Measurements from ENCODE around the gene ADARB2. TPM values are rescaled to one million over a fixed set of nuclear protein-coding genes. Genes with fewer than 3 reads are reported as not detected.

ADARB2 gene
- total RNA-seq, 3 donors from 2014 or later (not counting 1 experiment from before 2014, with no cell fraction given) = 0.27 to 0.78 (median 0.40) TPM

DNA sequence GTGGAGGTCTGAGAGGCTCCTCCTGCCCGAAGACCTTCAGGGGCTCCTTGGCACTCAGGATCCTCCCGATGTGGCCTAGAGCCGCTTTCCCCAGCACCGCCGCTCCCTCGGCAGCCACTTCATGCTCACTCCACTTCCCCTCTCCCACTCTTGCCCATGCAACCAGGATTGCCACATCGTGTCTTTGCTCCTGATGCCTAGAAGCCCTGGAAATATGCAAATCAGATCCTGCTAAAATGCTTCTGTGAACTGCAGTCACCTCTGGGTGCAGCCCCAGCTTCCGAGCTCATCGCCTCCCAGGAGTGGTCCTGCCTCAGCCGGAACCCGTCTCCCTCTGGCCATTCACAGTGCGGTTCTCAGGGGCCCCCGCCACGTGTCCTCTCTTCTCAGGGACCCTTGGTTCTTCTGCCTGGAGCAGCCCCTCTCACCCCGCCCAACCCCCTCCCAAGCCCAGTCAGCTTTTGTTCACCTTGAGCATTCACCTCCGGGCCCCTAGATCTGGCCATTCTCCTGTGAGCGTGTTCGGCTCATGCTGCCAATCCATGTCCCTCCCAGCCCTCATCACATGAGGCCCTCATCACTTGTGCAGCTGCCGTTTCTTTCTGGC, 175.5 kb downstream of the ADARB2 start:
- WGBS (ENCODE audit: insufficient coverage) = 79% methylated on average over 19 of the region's 19 CpGs
- Mint-ChIP-seq H3K27ac (no peak overlapping the region), H3K4me1 (no peaks in the 10 kb centered on the region), H3K4me3 (no peak overlapping the region), H3K36me3 (no peaks in the 10 kb centered on the region), H3K9me3 (no peaks in the 10 kb centered on the region), H3K27me3 (ENCODE audit: low read depth in 2 of 2) (peaks cover 11 to 17% of the 10 kb centered on the region in 2 donors)
- no peak overlapping the region for H3K4me3 ChIP-seq (ENCODE audit: low read length)
- H3K36me3 ChIP-seq (ENCODE audit: control insufficient read depth, insufficient read depth, low read length) = no peaks in the 10 kb centered on the region
- TF ChIP-seq, protein P1, sequence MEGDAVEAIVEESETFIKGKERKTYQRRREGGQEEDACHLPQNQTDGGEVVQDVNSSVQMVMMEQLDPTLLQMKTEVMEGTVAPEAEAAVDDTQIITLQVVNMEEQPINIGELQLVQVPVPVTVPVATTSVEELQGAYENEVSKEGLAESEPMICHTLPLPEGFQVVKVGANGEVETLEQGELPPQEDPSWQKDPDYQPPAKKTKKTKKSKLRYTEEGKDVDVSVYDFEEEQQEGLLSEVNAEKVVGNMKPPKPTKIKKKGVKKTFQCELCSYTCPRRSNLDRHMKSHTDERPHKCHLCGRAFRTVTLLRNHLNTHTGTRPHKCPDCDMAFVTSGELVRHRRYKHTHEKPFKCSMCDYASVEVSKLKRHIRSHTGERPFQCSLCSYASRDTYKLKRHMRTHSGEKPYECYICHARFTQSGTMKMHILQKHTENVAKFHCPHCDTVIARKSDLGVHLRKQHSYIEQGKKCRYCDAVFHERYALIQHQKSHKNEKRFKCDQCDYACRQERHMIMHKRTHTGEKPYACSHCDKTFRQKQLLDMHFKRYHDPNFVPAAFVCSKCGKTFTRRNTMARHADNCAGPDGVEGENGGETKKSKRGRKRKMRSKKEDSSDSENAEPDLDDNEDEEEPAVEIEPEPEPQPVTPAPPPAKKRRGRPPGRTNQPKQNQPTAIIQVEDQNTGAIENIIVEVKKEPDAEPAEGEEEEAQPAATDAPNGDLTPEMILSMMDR (IDR thresholded peaks at IDR 0.05) = no peak
- H3K9me3 ChIP-seq (ENCODE audit: control insufficient read depth, insufficient read depth, low read length) = no peaks in the 10 kb centered on the region
- intact Hi-C loops (cut with micrococcal nuclease) = no loop called here
- H3K27ac ChIP-seq (ENCODE audit: low read length) = no peak overlapping the region
- no peaks in the 10 kb centered on the region for H3K4me1 ChIP-seq (ENCODE audit: control insufficient read depth, insufficient read depth, low read length)
- ATAC-seq (no peak), DNase-seq (no peak)
- no peaks in the 10 kb centered on the region for H3K27me3 ChIP-seq (ENCODE audit: control insufficient read depth, insufficient read depth, low read length)

DNA sequence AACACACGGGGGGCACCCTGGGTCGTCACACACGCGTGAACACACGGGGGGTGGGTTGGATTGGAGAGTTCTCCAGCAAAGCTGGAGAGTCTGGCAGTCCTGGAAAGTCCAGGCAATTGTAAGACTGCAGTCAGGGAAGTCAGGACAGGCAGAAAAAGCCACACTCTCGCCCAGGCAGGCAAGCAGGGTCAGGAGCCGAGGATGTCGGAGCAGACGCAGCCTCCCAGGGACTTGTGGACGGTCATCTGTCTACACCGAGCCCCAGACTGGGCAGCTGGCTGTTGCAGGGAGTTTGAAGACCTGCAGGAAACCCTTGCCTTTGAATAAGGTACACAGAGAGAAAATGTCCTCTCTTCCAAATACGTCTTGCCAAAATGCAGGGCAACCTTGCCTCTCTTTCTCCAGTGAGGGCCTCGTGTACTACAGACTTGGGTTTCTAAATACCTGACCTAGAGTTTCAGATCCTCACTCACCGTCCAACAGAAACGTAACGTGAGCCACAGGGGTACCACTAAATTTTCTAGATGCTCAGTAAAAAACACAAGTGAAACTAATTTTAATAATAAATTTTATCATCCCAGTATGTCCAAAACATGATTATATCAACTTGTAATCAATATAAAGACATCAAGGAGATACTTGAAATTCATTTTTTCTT, 176.7 kb downstream of the ADARB2 start:
- Histone ChIP-seq H3K4me1 (ENCODE audit: control insufficient read depth, insufficient read depth, low read length) (no peaks in the 10 kb centered on the region), H3K27me3 (ENCODE audit: control insufficient read depth, insufficient read depth, low read length) (no peaks in the 10 kb centered on the region), H3K27ac (ENCODE audit: low read length) (no peak overlapping the region), H3K4me3 (ENCODE audit: low read length) (no peak overlapping the region), H3K9me3 (ENCODE audit: control insufficient read depth, insufficient read depth, low read length) (no peaks in the 10 kb centered on the region), H3K36me3 (ENCODE audit: control insufficient read depth, insufficient read depth, low read length) (no peaks in the 10 kb centered on the region)
- ATAC-seq = no peak
- Mint-ChIP-seq H3K27ac (no peak overlapping the region), H3K9me3 (no peaks in the 10 kb centered on the region), H3K27me3 (ENCODE audit: low read depth in 2 of 2) (peaks cover 9 to 18% of the 10 kb centered on the region in 2 donors), H3K4me1 (no peaks in the 10 kb centered on the region), H3K36me3 (no peaks in the 10 kb centered on the region), H3K4me3 (no peak overlapping the region)
- DNase-seq = no peak
- 80% methylated on average over 16 of the region's 16 CpGs for WGBS (ENCODE audit: insufficient coverage)
- TF ChIP-seq, protein P1 (IDR thresholded peaks at IDR 0.05) = no peak
- intact Hi-C loops (cut with micrococcal nuclease) = no loop called here

DNA sequence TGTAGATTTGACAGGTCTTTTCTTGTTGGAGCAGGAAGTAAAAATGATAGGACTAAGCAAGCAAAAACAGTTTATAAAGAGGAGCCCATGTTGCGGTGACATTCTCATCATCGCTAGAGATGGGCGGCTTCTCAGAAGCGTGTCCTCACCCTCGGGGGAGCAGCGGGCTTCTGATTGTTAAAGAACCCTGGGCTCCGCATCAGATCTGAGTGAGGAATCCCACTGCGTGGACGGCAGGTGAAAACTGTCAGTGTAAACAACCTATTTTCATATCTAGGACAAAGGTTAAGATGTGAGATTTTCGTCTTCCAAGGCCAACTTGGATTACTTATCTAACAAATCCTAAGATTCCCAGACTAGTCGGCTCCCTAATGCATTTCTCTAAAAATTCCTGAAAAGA, 177.6 kb downstream of the ADARB2 start:
- no peaks in the 10 kb centered on the region for H3K9me3 Mint-ChIP-seq
- Histone ChIP-seq H3K36me3 (ENCODE audit: control insufficient read depth, insufficient read depth, low read length) (no peaks in the 10 kb centered on the region), H3K27me3 (ENCODE audit: control insufficient read depth, insufficient read depth, low read length) (no peaks in the 10 kb centered on the region), H3K4me1 (ENCODE audit: control insufficient read depth, insufficient read depth, low read length) (no peaks in the 10 kb centered on the region), H3K9me3 (ENCODE audit: control insufficient read depth, insufficient read depth, low read length) (no peaks in the 10 kb centered on the region), H3K27ac (ENCODE audit: low read length) (no peak overlapping the region), H3K4me3 (ENCODE audit: low read length) (no peak overlapping the region)
- intact Hi-C loops (cut with micrococcal nuclease) = no loop called here
- H3K27ac Mint-ChIP-seq = no peak overlapping the region
- 59% methylated on average over 10 of the region's 11 CpGs for WGBS (ENCODE audit: insufficient coverage)
- DNase-seq (no peak), ATAC-seq (no peak)
- H3K4me3 Mint-ChIP-seq = no peak overlapping the region
- no peaks in the 10 kb centered on the region for H3K36me3 Mint-ChIP-seq
- H3K4me1 Mint-ChIP-seq = no peaks in the 10 kb centered on the region
- H3K27me3 Mint-ChIP-seq (ENCODE audit: low read depth in 2 of 2) = peaks cover 9 to 14% of the 10 kb centered on the region in 2 donors
- TF ChIP-seq, protein P1 (IDR thresholded peaks at IDR 0.05) = no peak
